ENCODE data around the gene CYTH1.

The CYTH1 gene

DNA sequence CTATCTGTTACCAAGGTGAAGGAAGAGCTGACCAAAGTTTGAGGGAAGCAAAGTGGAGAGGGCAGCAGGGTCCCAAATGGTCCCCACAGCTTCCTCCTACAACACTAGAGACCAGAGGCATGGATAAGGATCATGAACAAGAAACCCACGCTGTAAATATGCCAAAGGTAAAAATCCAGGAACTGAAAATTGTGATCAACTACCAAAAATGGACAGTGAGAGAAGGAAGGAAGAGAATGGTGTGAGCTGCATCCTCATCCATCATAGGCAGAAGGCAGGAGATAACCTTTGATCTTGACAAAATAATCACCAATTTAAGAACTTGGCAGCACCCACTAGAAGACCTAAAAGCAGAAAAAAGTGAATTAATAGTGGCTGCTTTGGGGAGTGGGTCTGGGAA lies 66.2 kb downstream of the CYTH1 start:
- Histone ChIP-seq H2AFZ (ENCODE audit: low read depth, low read length) (no peak overlapping the region), H3K27me3 (ENCODE audit: insufficient read depth, low read length, poor library complexity) (no peaks in the 10 kb centered on the region), H3K9ac (ENCODE audit: low read depth, low read length) (no peak overlapping the region), H3K36me3 (ENCODE audit: insufficient read depth, low read length) (no peaks in the 10 kb centered on the region), H3K4me2 (ENCODE audit: insufficient read depth, low read length) (no peak overlapping the region), H3K4me3 (ENCODE audit: low read depth in 1 of 2, low read length in 2 of 2) (no peak overlapping the region), H3K27ac (ENCODE audit: low read length) (no peak overlapping the region), H4K20me1 (ENCODE audit: insufficient read depth, low read length) (peaks cover 44% of the 10 kb centered on the region), H3K79me2 (ENCODE audit: insufficient read depth, low read length) (peaks cover 6% of the 10 kb centered on the region; the same call in 1 of the 2 replicates), H3K9me3 (ENCODE audit: insufficient read depth, low read length, severe bottlenecking) (no peaks in the 10 kb centered on the region), H3K4me1 (ENCODE audit: insufficient read depth, low read length) (no peaks in the 10 kb centered on the region)
- TF ChIP-seq EZH2 (IDR thresholded peaks at IDR 0.05; ENCODE audit: borderline replicate concordance, low read depth, low read length, severe bottlenecking) (no peak), CTCF (IDR thresholded peaks at IDR 0.05; ENCODE audit: borderline replicate concordance, extremely low read depth, low read length, poor library complexity, severe bottlenecking) (no peak)
- ATAC-seq (ENCODE audit: insufficient read depth, low read depth) (no peak), DNase-seq (no peak)

- Histone ChIP-seq H3K27ac (ENCODE audit: low read length) (no peak overlapping the region), H3K9ac (ENCODE audit: low read depth, low read length) (no peak overlapping the region), H4K20me1 (ENCODE audit: insufficient read depth, low read length) (peaks cover 48% of the 10 kb centered on the region), H3K9me3 (ENCODE audit: insufficient read depth, low read length, severe bottlenecking) (no peaks in the 10 kb centered on the region), H2AFZ (ENCODE audit: low read depth, low read length) (no peak overlapping the region), H3K36me3 (ENCODE audit: insufficient read depth, low read length) (no peaks in the 10 kb centered on the region), H3K27me3 (ENCODE audit: insufficient read depth, low read length, poor library complexity) (no peaks in the 10 kb centered on the region), H3K79me2 (ENCODE audit: insufficient read depth, low read length) (peaks cover 6% of the 10 kb centered on the region; the same call in 1 of the 2 replicates), H3K4me3 (ENCODE audit: low read depth in 1 of 2, low read length in 2 of 2) (no peak overlapping the region), H3K4me2 (ENCODE audit: insufficient read depth, low read length) (no peak overlapping the region), H3K4me1 (ENCODE audit: insufficient read depth, low read length) (no peaks in the 10 kb centered on the region)
- TF ChIP-seq CTCF (IDR thresholded peaks at IDR 0.05; ENCODE audit: borderline replicate concordance, extremely low read depth, low read length, poor library complexity, severe bottlenecking) (no peak), EZH2 (IDR thresholded peaks at IDR 0.05; ENCODE audit: borderline replicate concordance, low read depth, low read length, severe bottlenecking) (no peak)
- DNase-seq (no peak), ATAC-seq (ENCODE audit: insufficient read depth, low read depth) (no peak)
Measured at GRCh38 chr17:78715000-78715771, 66.9 kb downstream of the CYTH1 start.

DNA sequence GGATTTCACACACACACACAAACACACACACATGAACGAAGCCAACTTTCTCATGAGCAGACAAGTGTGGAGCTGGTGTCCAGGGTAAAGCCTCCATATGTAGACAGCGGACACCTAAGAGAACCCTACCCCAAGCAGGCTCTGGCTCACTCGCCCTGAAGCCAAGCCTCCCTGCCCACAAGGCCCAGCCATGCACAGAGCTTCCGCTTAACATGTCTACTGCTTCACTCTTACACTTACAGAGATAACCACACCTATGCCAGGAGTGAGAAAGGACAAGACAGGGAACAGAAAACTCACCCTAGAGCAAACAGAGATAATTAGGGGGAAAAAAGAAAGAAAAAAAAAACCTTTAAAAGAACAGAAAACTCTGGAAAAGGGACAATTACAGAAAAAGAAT lies 67.5 kb downstream of the CYTH1 start:
- no peak overlapping the region for H3K4me3 ChIP-seq (ENCODE audit: low read depth in 1 of 2, low read length in 2 of 2)
- no peaks in the 10 kb centered on the region for H3K36me3 ChIP-seq (ENCODE audit: insufficient read depth, low read length)
- H4K20me1 ChIP-seq (ENCODE audit: insufficient read depth, low read length), result peaks cover 47% of the 10 kb centered on the region
- no peak for TF ChIP-seq EZH2 (IDR thresholded peaks at IDR 0.05; ENCODE audit: borderline replicate concordance, low read depth, low read length, severe bottlenecking)
- TF ChIP-seq CTCF (IDR thresholded peaks at IDR 0.05; ENCODE audit: borderline replicate concordance, extremely low read depth, low read length, poor library complexity, severe bottlenecking), result no peak
- no peak overlapping the region for H3K4me2 ChIP-seq (ENCODE audit: insufficient read depth, low read length)
- no peaks in the 10 kb centered on the region for H3K9me3 ChIP-seq (ENCODE audit: insufficient read depth, low read length, severe bottlenecking)
- H3K79me2 ChIP-seq (ENCODE audit: insufficient read depth, low read length), result peaks cover 6% of the 10 kb centered on the region; the same call in 1 of the 2 replicates
- H3K4me1 ChIP-seq (ENCODE audit: insufficient read depth, low read length), result no peaks in the 10 kb centered on the region
- ATAC-seq (ENCODE audit: insufficient read depth, low read depth) (no peak), DNase-seq (no peak)
- H3K9ac ChIP-seq (ENCODE audit: low read depth, low read length), result no peak overlapping the region
- H2AFZ ChIP-seq (ENCODE audit: low read depth, low read length), result no peak overlapping the region
- H3K27ac ChIP-seq (ENCODE audit: low read length), result no peak overlapping the region
- H3K27me3 ChIP-seq (ENCODE audit: insufficient read depth, low read length, poor library complexity), result no peaks in the 10 kb centered on the region

Measured in DND-41 (cell line).